Measurements from ENCODE around the gene TRIM38.

TRIM38 gene

DNA sequence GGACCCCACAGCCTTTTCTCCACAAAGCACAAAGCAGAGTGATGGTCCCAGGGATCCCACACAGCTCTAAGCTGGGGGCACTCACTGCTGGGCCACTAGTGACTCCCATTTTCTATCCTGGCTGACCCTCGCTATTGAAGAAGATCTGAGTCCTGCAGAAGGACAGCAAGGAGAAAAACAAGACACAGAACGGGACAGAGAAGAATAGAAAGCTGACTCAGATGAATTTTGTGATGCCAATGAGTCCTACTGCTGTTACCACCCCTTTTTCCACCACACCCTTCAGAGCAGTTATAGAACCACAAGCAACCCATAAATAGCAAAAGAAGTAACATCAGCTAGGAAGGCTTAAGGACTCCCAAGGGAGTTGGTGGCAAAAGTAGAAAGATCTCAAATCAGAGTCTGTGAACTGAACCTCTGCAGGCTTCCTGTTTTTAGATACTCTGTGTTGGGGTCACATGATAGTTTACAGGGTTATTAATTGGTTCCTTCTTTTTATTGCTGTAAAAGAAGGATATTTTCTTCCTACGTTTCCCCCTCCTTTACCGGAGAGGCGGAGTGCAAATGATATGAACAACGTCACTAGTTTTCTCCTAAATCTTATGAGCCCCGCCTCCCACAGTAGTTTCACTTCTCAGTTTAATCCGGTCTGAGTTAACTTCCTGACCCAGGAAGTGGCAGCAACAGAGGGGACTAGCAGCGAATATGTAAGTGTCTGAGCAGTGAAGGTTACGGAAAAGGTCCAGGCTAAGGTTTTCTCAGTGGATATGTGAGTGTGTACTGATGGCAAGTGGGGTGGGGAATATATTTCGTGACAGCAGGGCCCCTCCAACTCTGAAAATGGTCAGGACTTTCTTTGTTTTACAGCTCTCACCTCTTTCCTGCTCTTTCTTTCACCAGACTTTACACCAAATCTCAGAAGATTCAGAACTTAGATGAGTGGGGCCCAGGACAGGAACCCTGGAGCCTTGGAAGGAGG, at the start of gene TRIM38 (continued):
- TF ChIP-seq TRIM28 (IDR thresholded peaks at IDR 0.05; ENCODE audit: borderline replicate concordance, low read length) (peak; percentile 81), MEIS1 (CRISPR knock-in tag; IDR thresholded peaks at IDR 0.05; ENCODE audit: borderline replicate concordance) (no peak), ZNF335 (tag by site-specific recombination; conservative IDR thresholded peaks at IDR 0.05) (no peak; the same call in 1 of the 2 replicates), ZNF600 (tag by site-specific recombination; IDR thresholded peaks at IDR 0.05) (peak; percentile 71), ZBTB10 (tag by site-specific recombination; IDR thresholded peaks at IDR 0.05) (no peak), SETDB1 (IDR thresholded peaks at IDR 0.05; ENCODE audit: insufficient read length, low read length) (peak; percentile 23), ZNF157 (tag by site-specific recombination; IDR thresholded peaks at IDR 0.05) (no peak), ZNF112 (tag by site-specific recombination; IDR thresholded peaks at IDR 0.05) (no peak), ZNF580 (tag by site-specific recombination; IDR thresholded peaks at IDR 0.05) (no peak), ZNF510 (tag by site-specific recombination; IDR thresholded peaks at IDR 0.05; ENCODE audit: insufficient replicate concordance) (no peak), ZNF416 (tag by site-specific recombination; IDR thresholded peaks at IDR 0.05) (no peak), ZNF391 (tag by site-specific recombination; IDR thresholded peaks at IDR 0.05; ENCODE audit: borderline replicate concordance, low read depth) (no peak), ZSCAN23 (tag by site-specific recombination; IDR thresholded peaks at IDR 0.05) (no peak), ZNF132 (tag by site-specific recombination; IDR thresholded peaks at IDR 0.05; ENCODE audit: borderline replicate concordance) (no peak), ZSCAN5A (tag by site-specific recombination; IDR thresholded peaks at IDR 0.05) (no peak), ZNF530 (tag by site-specific recombination; IDR thresholded peaks at IDR 0.05; ENCODE audit: low read depth) (no peak), SCRT2 (tag by site-specific recombination; IDR thresholded peaks at IDR 0.05) (peak; percentile 29; the same call in 1 of the 2 replicates), ZNF426 (tag by site-specific recombination; IDR thresholded peaks at IDR 0.05) (no peak), ZNF548 (tag by site-specific recombination; IDR thresholded peaks at IDR 0.05) (no peak), ZEB2 (tag by site-specific recombination; IDR thresholded peaks at IDR 0.05) (peak; percentile 73; the same call in 1 of the 2 replicates), ZNF701 (tag by site-specific recombination; IDR thresholded peaks at IDR 0.05) (no peak), CTCF (tag by site-specific recombination; IDR thresholded peaks at IDR 0.05) (no peak), ZSCAN16 (tag by site-specific recombination; IDR thresholded peaks at IDR 0.05) (peak; percentile 97)
- TF ChIP-seq, protein P1, sequence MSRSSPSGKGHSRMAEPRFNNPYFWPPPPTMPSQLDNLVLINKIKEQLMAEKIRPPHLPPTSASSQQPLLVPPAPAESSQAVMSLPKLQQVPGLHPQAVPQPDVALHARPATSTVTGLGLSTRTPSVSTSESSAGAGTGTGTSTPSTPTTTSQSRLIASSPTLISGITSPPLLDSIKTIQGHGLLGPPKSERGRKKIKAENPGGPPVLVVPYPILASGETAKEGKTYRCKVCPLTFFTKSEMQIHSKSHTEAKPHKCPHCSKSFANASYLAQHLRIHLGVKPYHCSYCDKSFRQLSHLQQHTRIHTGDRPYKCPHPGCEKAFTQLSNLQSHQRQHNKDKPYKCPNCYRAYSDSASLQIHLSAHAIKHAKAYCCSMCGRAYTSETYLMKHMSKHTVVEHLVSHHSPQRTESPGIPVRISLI (tag by site-specific recombination; IDR thresholded peaks at IDR 0.05) = no peak; the same call in 1 of the 2 replicates
- TF ChIP-seq, protein P2, sequence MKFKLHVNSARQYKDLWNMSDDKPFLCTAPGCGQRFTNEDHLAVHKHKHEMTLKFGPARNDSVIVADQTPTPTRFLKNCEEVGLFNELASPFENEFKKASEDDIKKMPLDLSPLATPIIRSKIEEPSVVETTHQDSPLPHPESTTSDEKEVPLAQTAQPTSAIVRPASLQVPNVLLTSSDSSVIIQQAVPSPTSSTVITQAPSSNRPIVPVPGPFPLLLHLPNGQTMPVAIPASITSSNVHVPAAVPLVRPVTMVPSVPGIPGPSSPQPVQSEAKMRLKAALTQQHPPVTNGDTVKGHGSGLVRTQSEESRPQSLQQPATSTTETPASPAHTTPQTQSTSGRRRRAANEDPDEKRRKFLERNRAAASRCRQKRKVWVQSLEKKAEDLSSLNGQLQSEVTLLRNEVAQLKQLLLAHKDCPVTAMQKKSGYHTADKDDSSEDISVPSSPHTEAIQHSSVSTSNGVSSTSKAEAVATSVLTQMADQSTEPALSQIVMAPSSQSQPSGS (tag by site-specific recombination; IDR thresholded peaks at IDR 0.05; ENCODE audit: low read depth) = peak; percentile 32; the same call in 1 of the 2 replicates
- TF ChIP-seq, protein P3, sequence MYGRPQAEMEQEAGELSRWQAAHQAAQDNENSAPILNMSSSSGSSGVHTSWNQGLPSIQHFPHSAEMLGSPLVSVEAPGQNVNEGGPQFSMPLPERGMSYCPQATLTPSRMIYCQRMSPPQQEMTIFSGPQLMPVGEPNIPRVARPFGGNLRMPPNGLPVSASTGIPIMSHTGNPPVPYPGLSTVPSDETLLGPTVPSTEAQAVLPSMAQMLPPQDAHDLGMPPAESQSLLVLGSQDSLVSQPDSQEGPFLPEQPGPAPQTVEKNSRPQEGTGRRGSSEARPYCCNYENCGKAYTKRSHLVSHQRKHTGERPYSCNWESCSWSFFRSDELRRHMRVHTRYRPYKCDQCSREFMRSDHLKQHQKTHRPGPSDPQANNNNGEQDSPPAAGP (tag by site-specific recombination; IDR thresholded peaks at IDR 0.05) = peak; percentile 74
- TF ChIP-seq, protein P4, sequence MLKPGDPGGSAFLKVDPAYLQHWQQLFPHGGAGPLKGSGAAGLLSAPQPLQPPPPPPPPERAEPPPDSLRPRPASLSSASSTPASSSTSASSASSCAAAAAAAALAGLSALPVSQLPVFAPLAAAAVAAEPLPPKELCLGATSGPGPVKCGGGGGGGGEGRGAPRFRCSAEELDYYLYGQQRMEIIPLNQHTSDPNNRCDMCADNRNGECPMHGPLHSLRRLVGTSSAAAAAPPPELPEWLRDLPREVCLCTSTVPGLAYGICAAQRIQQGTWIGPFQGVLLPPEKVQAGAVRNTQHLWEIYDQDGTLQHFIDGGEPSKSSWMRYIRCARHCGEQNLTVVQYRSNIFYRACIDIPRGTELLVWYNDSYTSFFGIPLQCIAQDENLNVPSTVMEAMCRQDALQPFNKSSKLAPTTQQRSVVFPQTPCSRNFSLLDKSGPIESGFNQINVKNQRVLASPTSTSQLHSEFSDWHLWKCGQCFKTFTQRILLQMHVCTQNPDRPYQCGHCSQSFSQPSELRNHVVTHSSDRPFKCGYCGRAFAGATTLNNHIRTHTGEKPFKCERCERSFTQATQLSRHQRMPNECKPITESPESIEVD (tag by site-specific recombination; IDR thresholded peaks at IDR 0.05) = peak; percentile 85
